ENCODE measurements around the gene CEP63. TPM values are rescaled to one million over a fixed set of nuclear protein-coding genes. Genes with fewer than 3 reads are reported as not detected.

Gene CEP63
- total RNA-seq, 1 donor from 2014 or later: 16.8 TPM

DNA sequence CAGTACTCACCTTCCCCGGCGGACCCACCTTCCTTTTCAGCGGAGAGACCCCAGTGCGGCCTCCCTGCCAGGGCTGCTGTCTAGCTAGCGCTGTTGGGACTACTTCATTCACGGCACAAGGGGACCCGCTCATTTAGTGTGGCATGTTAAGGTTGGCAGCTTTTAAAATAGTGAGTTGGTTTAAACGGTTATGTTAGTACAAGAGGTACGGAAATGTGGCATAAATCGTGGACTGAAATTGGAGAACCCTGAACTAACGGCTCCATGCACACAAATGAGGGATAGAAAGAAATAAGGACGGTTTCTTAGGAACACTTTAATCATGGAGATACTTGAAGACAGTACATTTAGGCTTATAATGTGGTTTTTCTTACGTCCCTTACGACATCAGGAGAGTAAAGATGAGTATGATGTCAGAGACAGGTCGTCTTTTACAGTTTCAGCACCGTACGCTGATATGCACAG, 752 bp downstream of the CEP63 start:
- Mint-ChIP-seq H3K4me1 (ENCODE audit: unreplicated experiment) (peaks cover 41% of the 10 kb centered on the region), H3K4me3 (ENCODE audit: unreplicated experiment) (peak overlapping the region; percentile 98)
- no peak for DNase-seq (ENCODE audit: low spot score)

DNA sequence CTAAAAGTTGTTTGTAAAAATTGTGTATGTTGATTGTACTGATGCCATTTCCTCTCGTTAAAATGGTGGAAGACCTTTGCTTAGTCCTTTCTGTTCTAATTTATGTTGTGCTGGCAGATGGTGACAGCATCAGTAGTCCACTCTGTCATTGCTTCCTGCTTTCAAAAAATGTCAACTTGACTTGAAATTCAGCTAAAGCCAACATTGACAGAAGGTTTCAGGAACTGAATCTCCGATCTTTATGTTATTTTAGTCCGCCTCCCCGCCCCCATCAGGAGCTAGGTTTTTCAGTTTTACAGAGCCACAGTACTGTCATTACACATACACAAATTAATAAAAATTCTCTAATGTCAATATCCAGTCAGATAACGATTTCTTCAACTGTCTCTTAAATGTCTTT, 1.5 kb downstream of the CEP63 start:
- H3K4me1 Mint-ChIP-seq (ENCODE audit: unreplicated experiment): peaks cover 40% of the 10 kb centered on the region
- TF ChIP-seq, protein P1, sequence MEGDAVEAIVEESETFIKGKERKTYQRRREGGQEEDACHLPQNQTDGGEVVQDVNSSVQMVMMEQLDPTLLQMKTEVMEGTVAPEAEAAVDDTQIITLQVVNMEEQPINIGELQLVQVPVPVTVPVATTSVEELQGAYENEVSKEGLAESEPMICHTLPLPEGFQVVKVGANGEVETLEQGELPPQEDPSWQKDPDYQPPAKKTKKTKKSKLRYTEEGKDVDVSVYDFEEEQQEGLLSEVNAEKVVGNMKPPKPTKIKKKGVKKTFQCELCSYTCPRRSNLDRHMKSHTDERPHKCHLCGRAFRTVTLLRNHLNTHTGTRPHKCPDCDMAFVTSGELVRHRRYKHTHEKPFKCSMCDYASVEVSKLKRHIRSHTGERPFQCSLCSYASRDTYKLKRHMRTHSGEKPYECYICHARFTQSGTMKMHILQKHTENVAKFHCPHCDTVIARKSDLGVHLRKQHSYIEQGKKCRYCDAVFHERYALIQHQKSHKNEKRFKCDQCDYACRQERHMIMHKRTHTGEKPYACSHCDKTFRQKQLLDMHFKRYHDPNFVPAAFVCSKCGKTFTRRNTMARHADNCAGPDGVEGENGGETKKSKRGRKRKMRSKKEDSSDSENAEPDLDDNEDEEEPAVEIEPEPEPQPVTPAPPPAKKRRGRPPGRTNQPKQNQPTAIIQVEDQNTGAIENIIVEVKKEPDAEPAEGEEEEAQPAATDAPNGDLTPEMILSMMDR (IDR thresholded peaks at IDR 0.05; ENCODE audit: unreplicated experiment): no peak
- peak overlapping the region; percentile 9 for H3K27ac Mint-ChIP-seq (ENCODE audit: unreplicated experiment)
- DNase-seq (ENCODE audit: low spot score): no peak
- peaks cover 8% of the 10 kb centered on the region for H3K27me3 Mint-ChIP-seq (ENCODE audit: unreplicated experiment)
- H3K4me3 Mint-ChIP-seq (ENCODE audit: unreplicated experiment): peak overlapping the region; percentile 61
- no peaks in the 10 kb centered on the region for H3K36me3 Mint-ChIP-seq (ENCODE audit: low read depth, unreplicated experiment)
- no peaks in the 10 kb centered on the region for H3K9me3 Mint-ChIP-seq (ENCODE audit: unreplicated experiment)

More for the DNA sequence above, 752 bp downstream of the CEP63 start:
- TF ChIP-seq, protein P1 (IDR thresholded peaks at IDR 0.05; ENCODE audit: unreplicated experiment): no peak
- H3K36me3 Mint-ChIP-seq (ENCODE audit: low read depth, unreplicated experiment): peaks cover 2% of the 10 kb centered on the region
- H3K27ac Mint-ChIP-seq (ENCODE audit: unreplicated experiment): peak overlapping the region; percentile 91
- H3K27me3 Mint-ChIP-seq (ENCODE audit: unreplicated experiment): peaks cover 8% of the 10 kb centered on the region
- no peaks in the 10 kb centered on the region for H3K9me3 Mint-ChIP-seq (ENCODE audit: unreplicated experiment)

DNA sequence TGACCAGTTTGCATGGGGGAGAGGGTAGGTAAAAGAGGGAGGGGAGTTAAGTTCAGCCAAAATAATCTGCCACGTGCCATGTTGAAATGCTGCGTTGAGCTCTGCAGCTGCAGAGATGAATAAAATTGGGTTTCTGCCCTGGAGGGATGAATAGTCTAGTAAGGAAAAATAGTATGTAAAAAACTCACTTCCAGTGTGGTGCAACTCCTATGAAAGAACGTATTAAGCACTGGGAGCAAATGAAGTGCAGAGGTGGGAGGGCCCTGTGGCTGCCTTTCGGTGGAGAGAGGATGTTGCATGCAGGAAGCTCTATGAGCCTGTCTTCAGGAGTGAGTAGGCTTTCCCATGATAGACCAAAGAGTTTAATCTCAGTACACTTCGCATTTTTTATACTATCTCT, 8.6 kb downstream of the CEP63 start:
- DNase-seq (ENCODE audit: low spot score): no peak
- TF ChIP-seq, protein P1 (IDR thresholded peaks at IDR 0.05; ENCODE audit: unreplicated experiment): no peak
- H3K4me1 Mint-ChIP-seq (ENCODE audit: unreplicated experiment): no peaks in the 10 kb centered on the region
- no peak overlapping the region for H3K4me3 Mint-ChIP-seq (ENCODE audit: unreplicated experiment)
- H3K27me3 Mint-ChIP-seq (ENCODE audit: unreplicated experiment): peaks cover 2% of the 10 kb centered on the region
- no peak overlapping the region for H3K27ac Mint-ChIP-seq (ENCODE audit: unreplicated experiment)
- no peaks in the 10 kb centered on the region for H3K9me3 Mint-ChIP-seq (ENCODE audit: unreplicated experiment)
- peaks cover 6% of the 10 kb centered on the region for H3K36me3 Mint-ChIP-seq (ENCODE audit: low read depth, unreplicated experiment)

DNA sequence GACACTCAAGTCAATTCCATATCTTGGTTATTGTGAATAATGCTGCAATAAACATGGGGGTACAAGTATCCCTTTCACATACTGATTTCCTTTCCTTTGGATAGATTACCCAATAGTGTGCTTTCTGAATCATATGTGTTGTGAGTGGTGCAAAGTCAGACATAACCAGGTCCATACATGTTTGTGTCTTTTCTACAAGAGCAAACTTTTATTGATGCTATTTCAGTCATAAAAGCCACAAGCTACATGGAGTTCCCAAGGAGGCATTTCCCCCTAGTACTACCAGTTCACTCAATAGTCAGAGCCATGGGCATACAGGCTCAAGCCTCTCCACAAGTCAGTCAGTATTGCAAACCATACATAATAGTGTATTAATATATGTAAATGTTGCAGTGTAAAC, 10.1 kb downstream of the CEP63 start:
- Mint-ChIP-seq H3K27me3 (ENCODE audit: unreplicated experiment) (peaks cover 2% of the 10 kb centered on the region), H3K9me3 (ENCODE audit: unreplicated experiment) (no peaks in the 10 kb centered on the region), H3K4me1 (ENCODE audit: unreplicated experiment) (no peaks in the 10 kb centered on the region), H3K27ac (ENCODE audit: unreplicated experiment) (no peak overlapping the region), H3K4me3 (ENCODE audit: unreplicated experiment) (no peak overlapping the region), H3K36me3 (ENCODE audit: low read depth, unreplicated experiment) (peaks cover 6% of the 10 kb centered on the region)
- TF ChIP-seq, protein P1 (IDR thresholded peaks at IDR 0.05; ENCODE audit: unreplicated experiment): no peak
- no peak for DNase-seq (ENCODE audit: low spot score)

DNA sequence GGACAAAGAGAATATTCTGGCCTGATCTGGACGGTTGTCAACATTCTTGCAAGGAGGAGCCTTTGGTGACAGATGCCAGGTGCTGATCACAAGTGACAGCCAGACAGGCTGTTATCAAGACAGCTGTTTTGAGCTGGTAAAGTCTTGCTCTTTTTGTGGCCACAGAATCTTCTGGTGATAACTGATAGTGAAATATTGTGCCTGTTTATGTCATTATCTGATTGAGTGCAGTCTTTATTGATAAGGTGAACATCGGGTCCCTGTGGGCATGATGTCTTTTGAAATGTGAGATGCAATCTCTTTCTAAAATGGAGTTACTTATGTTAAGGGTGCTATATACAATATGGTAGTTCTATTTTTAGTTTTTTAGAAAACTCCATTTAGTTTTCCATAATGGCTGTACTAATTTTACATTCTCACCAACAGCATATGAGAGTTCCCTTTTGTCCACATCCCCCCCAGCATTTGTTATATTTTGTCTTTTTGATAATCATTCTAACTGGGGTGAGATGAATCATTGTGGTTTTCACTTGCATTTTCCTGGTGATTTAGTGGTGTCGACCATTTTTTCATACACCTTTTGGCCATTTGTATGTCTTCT, 10.7 kb downstream of the CEP63 start:
- H3K27ac Mint-ChIP-seq (ENCODE audit: unreplicated experiment): no peak overlapping the region
- no peak for DNase-seq (ENCODE audit: low spot score)
- H3K4me1 Mint-ChIP-seq (ENCODE audit: unreplicated experiment): no peaks in the 10 kb centered on the region
- TF ChIP-seq, protein P1 (IDR thresholded peaks at IDR 0.05; ENCODE audit: unreplicated experiment): no peak
- no peaks in the 10 kb centered on the region for H3K9me3 Mint-ChIP-seq (ENCODE audit: unreplicated experiment)
- H3K36me3 Mint-ChIP-seq (ENCODE audit: low read depth, unreplicated experiment): peaks cover 6% of the 10 kb centered on the region
- H3K27me3 Mint-ChIP-seq (ENCODE audit: unreplicated experiment): peaks cover 2% of the 10 kb centered on the region
- H3K4me3 Mint-ChIP-seq (ENCODE audit: unreplicated experiment): no peak overlapping the region
